A673 (cell line): ENCODE results near the gene TOR1B. TPM values are rescaled to one million over a fixed set of nuclear protein-coding genes. Genes with fewer than 3 reads are reported as not detected.
A peak's percentile ranks its signal among the peaks of the same experiment; 100 is the strongest.

ENCODE experiments used
- BruUV-seq: library from RNA; stranded (reverse); fragments of 400-500 nt; replicated peaks from 2 replicates; lab custom pipeline; 2021; lab: Mats Ljungman, UMichigan
- CTCF ChIA-PET: fragments of 300-600 bp; sonication (Branson Sonifier 250); formaldehyde crosslinking; loops from one replicate; lab custom pipeline; 2022; ENCODE audit warnings: antibody characterized with exemption; lab: Charles Lee
- POLR2A ChIA-PET: fragments of 300-600 bp; sonication (Branson Sonifier 250); formaldehyde crosslinking; loops from one replicate; lab custom pipeline; 2022; ENCODE audit warnings: antibody characterized with exemption; ENCODE audit not compliant: low non-redundant PET; lab: Charles Lee
- DNase-seq: peaks from one replicate; pipeline ENCODE4 v3.0.0-alpha.2; 2015; ENCODE audit warnings: low spot score
- H3K27ac ChIP-seq: fragments of 200-600 bp; sonication (generic); 2 replicates; pipeline ENCODE4 v1.5.1; 2016; ENCODE audit warnings: mixed run types, low read depth, mild to moderate bottlenecking, mixed read lengths, antibody characterized with exemption, low read length; ENCODE audit not compliant: poor library complexity, severe bottlenecking
- H3K27me3 ChIP-seq: fragments of 200-600 bp; sonication (generic); replicated peaks from 2 replicates; pipeline ENCODE4 v1.6.1; 2017; ENCODE audit warnings: mixed run types, low read depth, mild to moderate bottlenecking, mixed read lengths, antibody characterized with exemption, low read length; ENCODE audit not compliant: insufficient read depth, poor library complexity
- H3K36me3 ChIP-seq: fragments of 200-600 bp; sonication (generic); 2 replicates; pipeline ENCODE4 v1.6.1; 2016; ENCODE audit warnings: mixed run types, mild to moderate bottlenecking, mixed read lengths, antibody characterized with exemption, low read length; ENCODE audit not compliant: insufficient read depth, poor library complexity, severe bottlenecking
- H3K4me1 ChIP-seq: fragments of 200-600 bp; sonication (generic); 2 replicates; pipeline ENCODE4 v1.6.1; 2017; ENCODE audit warnings: mixed run types, mild to moderate bottlenecking, mixed read lengths, antibody characterized with exemption, low read length; ENCODE audit not compliant: insufficient read depth, poor library complexity, severe bottlenecking
- H3K4me3 ChIP-seq: fragments of 200-600 bp; sonication (generic); 2 replicates; pipeline ENCODE4 v1.5.1; 2016; ENCODE audit warnings: low read depth, mixed run types, mild to moderate bottlenecking, mixed read lengths, low read length; ENCODE audit not compliant: poor library complexity, severe bottlenecking
- H3K9me3 ChIP-seq: fragments of 200-600 bp; sonication (generic); 2 replicates; pipeline ENCODE4 v1.6.1; 2016; ENCODE audit warnings: mixed run types, low read depth, mild to moderate bottlenecking, mixed read lengths, antibody characterized with exemption, low read length; ENCODE audit not compliant: poor library complexity, severe bottlenecking
- EZH2 ChIP-seq: fragments of 200-600 bp; sonication (generic); IDR thresholded peaks from 2 replicates; pipeline ENCODE4 v1.6.1; 2017; ENCODE audit warnings: borderline replicate concordance, low read depth, mild to moderate bottlenecking, mixed read lengths, antibody characterized with exemption, low read length; ENCODE audit not compliant: poor library complexity, severe bottlenecking
- intact Hi-C: fragments of 100-400 bp; cut with micrococcal nuclease; formaldehyde crosslinking; loops from one replicate; pipeline ENCODE4 v1.10.0; 2022; ENCODE audit not compliant: unreplicated experiment
- total RNA-seq: library from RNA; stranded (reverse); gene quantifications from 2 replicates; pipeline ENCODE4 v1.2.3, GENCODE V29; 2021
- TF ChIP-seq, protein P1 (sequence below): fragments of 300-800, 200-600 bp; sonication (generic); conservative IDR thresholded peaks from 2 replicates; pipeline ENCODE4 v1.5.1; 2017; ENCODE audit warnings: low read depth, mild to moderate bottlenecking, antibody characterized with exemption, low read length, moderate library complexity, mixed read lengths

The TOR1B gene
- total RNA-seq, 1 experiment from 2014 or later: 47.6 TPM

DNA sequence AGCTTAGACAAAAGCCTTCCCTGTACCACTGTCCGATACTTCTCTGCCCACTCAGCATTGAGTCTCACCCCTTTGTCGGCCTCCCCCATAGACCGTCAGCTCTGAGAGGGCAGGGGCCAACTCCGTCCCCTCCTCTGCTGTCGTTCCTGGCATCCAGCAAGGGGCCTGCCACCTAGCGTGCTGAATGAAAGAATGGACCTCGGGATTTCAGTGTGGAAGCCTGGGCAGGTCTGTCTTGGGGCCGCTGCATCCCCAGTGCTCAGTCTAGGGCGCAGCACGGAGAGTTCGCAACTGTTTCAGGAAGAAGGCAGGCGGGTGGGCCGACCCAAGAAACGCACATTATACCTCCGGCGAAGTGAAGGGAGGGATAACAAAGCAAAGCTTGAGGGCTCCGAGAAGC is 1.5 kb upstream of the TOR1B start:
- BruUV-seq: no TSS peak
- POLR2A ChIA-PET: no interaction called here

DNA sequence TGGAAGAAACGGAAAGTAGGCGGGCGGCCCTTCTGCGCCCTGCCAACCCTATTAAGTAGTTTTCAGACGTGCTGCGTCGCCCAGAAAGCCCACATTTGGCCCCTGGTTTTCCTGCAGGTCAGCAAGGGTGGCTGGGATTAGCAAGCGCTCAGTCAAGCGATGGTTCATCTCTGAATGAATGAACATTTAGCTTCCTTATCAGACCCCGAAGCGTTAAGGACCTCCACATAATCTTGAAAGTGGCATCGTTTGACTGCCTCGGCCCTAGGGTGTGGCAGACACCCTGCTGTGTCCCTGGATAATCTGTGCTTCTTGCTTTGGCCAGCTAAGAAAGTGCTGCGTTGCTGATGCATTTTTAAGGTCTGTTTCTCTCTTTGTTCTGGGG is 684 bp downstream of the TOR1B start:
- Histone ChIP-seq H3K9me3 (no peaks in the 10 kb centered on the region), H3K27me3 (no peaks in the 10 kb centered on the region), H3K4me3 (peak overlapping the region; percentile 91), H3K36me3 (peaks cover 21% of the 10 kb centered on the region), H3K27ac (peak overlapping the region; percentile 85), H3K4me1 (peaks cover 29% of the 10 kb centered on the region)
- ChIA-PET POLR2A (interaction anchor here (0.7 kb wide), 1 partner anchor 108 kb away, joined by 3 read pairs; no protein-coding TSS in a partner anchor), CTCF (interaction anchor here (0.6 kb wide), 2 partner anchors 21 to 692 kb away, joined by 3 read pairs; partner anchors contain the start of gene PTPA)
- no TSS peak for BruUV-seq
- DNase-seq: peak; percentile 34
- intact Hi-C loops: loop anchor here (10.0 kb wide), 1 partner anchor 161 kb away; no protein-coding TSS in a partner anchor
- TF ChIP-seq, protein P1, sequence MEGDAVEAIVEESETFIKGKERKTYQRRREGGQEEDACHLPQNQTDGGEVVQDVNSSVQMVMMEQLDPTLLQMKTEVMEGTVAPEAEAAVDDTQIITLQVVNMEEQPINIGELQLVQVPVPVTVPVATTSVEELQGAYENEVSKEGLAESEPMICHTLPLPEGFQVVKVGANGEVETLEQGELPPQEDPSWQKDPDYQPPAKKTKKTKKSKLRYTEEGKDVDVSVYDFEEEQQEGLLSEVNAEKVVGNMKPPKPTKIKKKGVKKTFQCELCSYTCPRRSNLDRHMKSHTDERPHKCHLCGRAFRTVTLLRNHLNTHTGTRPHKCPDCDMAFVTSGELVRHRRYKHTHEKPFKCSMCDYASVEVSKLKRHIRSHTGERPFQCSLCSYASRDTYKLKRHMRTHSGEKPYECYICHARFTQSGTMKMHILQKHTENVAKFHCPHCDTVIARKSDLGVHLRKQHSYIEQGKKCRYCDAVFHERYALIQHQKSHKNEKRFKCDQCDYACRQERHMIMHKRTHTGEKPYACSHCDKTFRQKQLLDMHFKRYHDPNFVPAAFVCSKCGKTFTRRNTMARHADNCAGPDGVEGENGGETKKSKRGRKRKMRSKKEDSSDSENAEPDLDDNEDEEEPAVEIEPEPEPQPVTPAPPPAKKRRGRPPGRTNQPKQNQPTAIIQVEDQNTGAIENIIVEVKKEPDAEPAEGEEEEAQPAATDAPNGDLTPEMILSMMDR: no peak
- TF ChIP-seq EZH2: no peak

More for the DNA sequence above, 1.5 kb upstream of the TOR1B start:
- intact Hi-C loops: loop anchor here (10.0 kb wide), 1 partner anchor 163 kb away; no protein-coding TSS in a partner anchor
- Histone ChIP-seq H3K36me3 (peaks cover 5% of the 10 kb centered on the region), H3K4me1 (peaks cover 20% of the 10 kb centered on the region), H3K9me3 (no peaks in the 10 kb centered on the region), H3K27ac (no peak overlapping the region), H3K27me3 (no peaks in the 10 kb centered on the region), H3K4me3 (no peak overlapping the region)
- no peak for DNase-seq
- CTCF ChIA-PET: interaction anchor here (0.6 kb wide), 1 partner anchor 64 kb away, joined by 3 read pairs; no protein-coding TSS in a partner anchor
- TF ChIP-seq, protein P1: no peak
- no peak for TF ChIP-seq EZH2

DNA sequence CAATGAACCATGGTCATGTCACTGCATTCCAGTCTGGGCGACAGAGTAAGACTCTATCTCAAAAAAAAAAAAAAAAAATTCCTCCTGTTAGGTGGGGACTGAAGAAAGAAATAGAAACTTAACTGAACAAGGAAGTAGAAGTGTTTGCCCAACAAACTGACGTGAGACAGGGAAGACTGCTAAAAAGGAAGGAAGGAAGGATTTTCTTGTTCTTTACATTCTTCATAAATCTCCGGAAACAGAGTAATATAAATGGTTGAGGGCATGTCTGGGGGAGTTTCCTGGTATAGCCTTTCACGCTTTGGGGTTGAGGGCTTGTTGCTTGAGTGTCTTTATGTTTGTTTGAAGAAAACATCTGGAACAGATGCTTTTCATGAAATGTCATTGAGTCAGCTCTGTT is 3.1 kb downstream of the TOR1B start:
- Histone ChIP-seq H3K9me3 (no peaks in the 10 kb centered on the region), H3K4me3 (no peak overlapping the region), H3K27ac (peak overlapping the region; percentile 72), H3K36me3 (peaks cover 44% of the 10 kb centered on the region), H3K27me3 (no peaks in the 10 kb centered on the region), H3K4me1 (peaks cover 42% of the 10 kb centered on the region)
- CTCF ChIA-PET: no interaction called here
- POLR2A ChIA-PET: no interaction called here
- intact Hi-C loops: loop anchor here (10.0 kb wide), 1 partner anchor 159 kb away; no protein-coding TSS in a partner anchor
- peak; percentile 89 for DNase-seq
- BruUV-seq: no TSS peak
- TF ChIP-seq, protein P1: no peak
